H9 (cell line): ENCODE data around the gene PPL. TPM values are rescaled to one million over a fixed set of nuclear protein-coding genes. Genes with fewer than 3 reads are reported as not detected.
A peak's percentile ranks its signal among the peaks of the same experiment; 100 is the strongest.

Source experiments
- DNase-seq: peaks from one replicate; pipeline ENCODE4 v3.0.0-alpha.2; 2017
- H2AFZ ChIP-seq: one replicate; pipeline ENCODE4 v1.6.1; 2013; ENCODE audit warnings: mild to moderate bottlenecking, low read length, control low read depth, moderate library complexity
- H2AK5ac ChIP-seq: 2 replicates; pipeline ENCODE4 v1.6.1; 2013; ENCODE audit warnings: low read length, control low read depth, mixed read lengths; ENCODE audit not compliant: insufficient read length
- H2BK120ac ChIP-seq: one replicate; pipeline ENCODE4 v1.6.1; 2013; ENCODE audit warnings: low read depth, mild to moderate bottlenecking, low read length, control low read depth, inconsistent platforms; ENCODE audit not compliant: poor library complexity, severe bottlenecking
- H2BK12ac ChIP-seq: 2 replicates; pipeline ENCODE4 v1.6.1; 2013; ENCODE audit warnings: low read length, control low read depth, mixed read lengths, low read depth; ENCODE audit not compliant: insufficient read length
- H2BK15ac ChIP-seq: 2 replicates; pipeline ENCODE4 v1.6.1; 2013; ENCODE audit warnings: low read depth, low read length, control low read depth
- H2BK20ac ChIP-seq: one replicate; pipeline ENCODE4 v1.6.1; 2013; ENCODE audit warnings: low read depth, mild to moderate bottlenecking, low read length, control low read depth, inconsistent platforms; ENCODE audit not compliant: poor library complexity, severe bottlenecking
- H2BK5ac ChIP-seq: 2 replicates; pipeline ENCODE4 v1.6.1; 2013; ENCODE audit warnings: low read length, control low read depth, mixed read lengths; ENCODE audit not compliant: insufficient read length
- H3K14ac ChIP-seq: 2 replicates; pipeline ENCODE4 v1.6.1; 2013; ENCODE audit warnings: low read length, control low read depth; ENCODE audit not compliant: insufficient read depth
- H3K18ac ChIP-seq: 2 replicates; pipeline ENCODE4 v1.6.1; 2013; ENCODE audit warnings: low read depth, mild to moderate bottlenecking, mixed read lengths, low read length, control low read depth; ENCODE audit not compliant: insufficient read length
- H3K23ac ChIP-seq: 2 replicates; pipeline ENCODE4 v1.6.1; 2013; ENCODE audit warnings: low read length, control low read depth, mixed read lengths, low read depth; ENCODE audit not compliant: insufficient read length
- H3K23me2 ChIP-seq: 2 replicates; pipeline ENCODE4 v1.6.1; 2013; ENCODE audit warnings: low read depth, mild to moderate bottlenecking, mixed read lengths, low read length, control low read depth; ENCODE audit not compliant: insufficient read length, poor library complexity, severe bottlenecking
- H3K27ac ChIP-seq: 2 replicates; pipeline ENCODE4 v1.5.1; 2013; ENCODE audit warnings: low read length, control low read depth, mixed read lengths, low read depth; ENCODE audit not compliant: insufficient read length
- H3K27me3 ChIP-seq: 2 replicates; pipeline ENCODE4 v1.6.1; 2013; ENCODE audit warnings: low read length, control low read depth, inconsistent platforms; ENCODE audit not compliant: insufficient read depth
- H3K4ac ChIP-seq: 2 replicates; pipeline ENCODE4 v1.6.1; 2013; ENCODE audit warnings: low read depth, mild to moderate bottlenecking, control low read depth, inconsistent platforms, low read length, moderate library complexity
- H3K4me1 ChIP-seq: 2 replicates; pipeline ENCODE4 v1.6.1; 2013; ENCODE audit warnings: low read length, control low read depth, inconsistent platforms; ENCODE audit not compliant: insufficient read depth
- H3K4me2 ChIP-seq: 2 replicates; pipeline ENCODE4 v1.6.1; 2013; ENCODE audit warnings: low read length, control low read depth, mixed read lengths; ENCODE audit not compliant: insufficient read length, insufficient read depth
- H3K56ac ChIP-seq: 2 replicates; pipeline ENCODE4 v1.6.1; 2013; ENCODE audit warnings: low read depth, mild to moderate bottlenecking, mixed read lengths, low read length, control low read depth; ENCODE audit not compliant: insufficient read length
- H3K79me1 ChIP-seq: 2 replicates; pipeline ENCODE4 v1.6.1; 2013; ENCODE audit warnings: low read depth, mild to moderate bottlenecking, moderate library complexity, low read length, control low read depth, inconsistent platforms; ENCODE audit not compliant: insufficient read depth, poor library complexity, severe bottlenecking
- H3K79me2 ChIP-seq: 2 replicates; pipeline ENCODE4 v1.6.1; 2013; ENCODE audit warnings: low read length, control low read depth, inconsistent platforms; ENCODE audit not compliant: insufficient read depth
- H3K9ac ChIP-seq: 2 replicates; pipeline ENCODE4 v1.6.1; 2013; ENCODE audit warnings: low read length, control low read depth, mixed read lengths; ENCODE audit not compliant: insufficient read length; ENCODE audit errors: extremely low read depth
- H3K9me3 ChIP-seq: one replicate; pipeline ENCODE4 v1.6.1; 2013; ENCODE audit warnings: low read depth, low read length, inconsistent platforms; ENCODE audit not compliant: control insufficient read depth
- H3T11ph ChIP-seq: one replicate; pipeline ENCODE4 v1.6.1; 2013; ENCODE audit warnings: mild to moderate bottlenecking, low read length, control low read depth, inconsistent platforms
- H4K20me1 ChIP-seq: one replicate; pipeline ENCODE4 v1.6.1; 2013; ENCODE audit not compliant: control insufficient read depth, insufficient read length, insufficient read depth
- H4K5ac ChIP-seq: 2 replicates; pipeline ENCODE4 v1.6.1; 2013; ENCODE audit warnings: low read depth, mild to moderate bottlenecking, mixed read lengths, low read length, control low read depth; ENCODE audit not compliant: insufficient read length
- H4K8ac ChIP-seq: replicated peaks from 2 replicates; pipeline ENCODE4 v1.6.1; 2013; ENCODE audit warnings: low read length, control low read depth, mixed read lengths, low read depth; ENCODE audit not compliant: insufficient read length
- H4K91ac ChIP-seq: 2 replicates; pipeline ENCODE4 v1.6.1; 2013; ENCODE audit warnings: low read depth, mild to moderate bottlenecking, moderate library complexity, mixed read lengths, low read length, control low read depth; ENCODE audit not compliant: insufficient read length
- H3K27ac Mint-ChIP-seq, 3 experiments: 2 replicates in 2 of 3; 3 replicates in 1 of 3; pipeline ENCODE4 v1.8.0; 2020 to 2021; ENCODE audit warnings: mixed read lengths in 3 of 3, mild to moderate bottlenecking in 1 of 3, moderate library complexity in 1 of 3
- H3K27me3 Mint-ChIP-seq: 2 replicates; pipeline ENCODE4 v1.8.0; 2021; ENCODE audit warnings: low read depth, mild to moderate bottlenecking, moderate library complexity, mixed read lengths
- H3K36me3 Mint-ChIP-seq, 3 experiments: 2 replicates in 2 of 3; 3 replicates in 1 of 3; pipeline ENCODE4 v1.8.0; 2020 to 2021; ENCODE audit warnings: low read depth in 3 of 3, mixed read lengths in 3 of 3; ENCODE audit not compliant: insufficient read depth in 1 of 3
- H3K4me1 Mint-ChIP-seq, 2 experiments: 2 replicates each; pipeline ENCODE4 v1.8.0; 2020; ENCODE audit warnings: mixed read lengths in 2 of 2
- H3K4me3 Mint-ChIP-seq, 2 experiments: 2 replicates in 1 of 2; 3 replicates in 1 of 2; pipeline ENCODE4 v1.8.0; 2020 to 2021; ENCODE audit warnings: mild to moderate bottlenecking in 2 of 2, mixed read lengths in 2 of 2, moderate library complexity in 1 of 2
- H3K9me3 Mint-ChIP-seq, 2 experiments: 2 replicates in 1 of 2; 3 replicates in 1 of 2; pipeline ENCODE4 v1.8.0; 2020; ENCODE audit warnings: mild to moderate bottlenecking in 2 of 2, mixed read lengths in 2 of 2, moderate library complexity in 1 of 2
- WGBS: extraction: QIAGEN DNeasy Blood & Tissue Kit; methylation state at CpG from one replicate; pipeline ENCODE4 v1.1.7; 2013; ENCODE audit warnings: missing lambda C conversion rate, low lambda C conversion rate, mixed read lengths; ENCODE audit not compliant: insufficient read length; ENCODE audit errors: extremely low coverage; 5-methylcytosine and 5-hydroxymethylcytosine counted together
- total RNA-seq: library from RNA; stranded (reverse); gene quantifications from 2 replicates; pipeline ENCODE4 v1.2.1, GENCODE V29; 2021
- TF ChIP-seq, protein P1 (sequence below): fragments of 200-600 bp; sonication (generic); conservative IDR thresholded peaks from 3 replicates; pipeline ENCODE4 v1.8.0; 2021; ENCODE audit warnings: antibody characterized with exemption, mild to moderate bottlenecking

Gene PPL
- total RNA-seq, 1 experiment from 2014 or later: 29.2 TPM

DNA sequence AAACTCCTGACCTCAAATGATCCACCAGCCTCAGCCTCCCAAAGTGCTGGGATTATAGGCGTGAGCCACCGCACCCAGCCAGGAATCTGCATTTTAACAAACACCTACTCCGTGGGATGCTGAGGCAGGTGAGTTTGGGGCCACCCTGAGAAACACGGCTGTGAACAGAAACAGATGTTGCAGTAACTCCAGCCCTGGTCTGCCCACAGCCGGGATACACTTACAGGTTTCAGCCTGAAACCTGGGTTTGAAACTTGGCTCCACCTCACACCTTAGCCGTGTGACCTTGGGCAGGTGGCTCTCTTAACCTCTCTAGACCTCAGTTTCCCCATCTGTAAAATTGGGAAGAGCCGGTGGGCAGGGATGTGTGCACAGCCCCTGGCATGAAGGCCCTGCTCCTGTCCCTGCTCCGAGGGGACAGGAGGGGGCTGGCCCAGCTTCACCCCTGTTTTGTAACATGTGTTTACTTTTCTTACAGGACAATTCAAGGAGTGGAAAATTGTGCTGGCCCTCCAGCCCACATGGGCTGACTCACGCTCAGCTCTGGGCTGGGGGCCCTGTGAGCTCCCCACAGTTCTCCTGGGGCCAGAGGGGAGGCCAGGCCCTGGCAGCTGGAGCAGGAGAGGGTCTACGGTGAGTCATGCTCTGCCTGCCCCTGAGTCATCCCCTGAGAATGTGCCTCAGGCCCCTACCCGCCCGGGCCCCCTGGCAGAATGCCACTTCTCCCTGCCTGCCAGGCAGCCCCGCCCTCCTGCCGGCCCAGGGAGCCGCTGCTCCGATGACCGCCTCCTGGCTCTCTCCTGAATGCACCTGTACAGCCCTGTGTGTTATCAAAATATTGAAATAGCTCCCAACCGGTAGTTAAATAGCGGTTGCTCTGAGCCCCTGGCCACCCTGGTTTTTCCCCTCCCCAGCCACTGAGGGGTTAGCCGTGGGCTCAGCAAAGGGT, 7.7 kb upstream of the PPL start:
- Histone ChIP-seq H2BK12ac (no peak overlapping the region), H2AK5ac (no peak overlapping the region), H3K27ac (no peak overlapping the region), H3K79me1 (no peaks in the 10 kb centered on the region), H2BK5ac (no peak overlapping the region), H2BK20ac (no peak overlapping the region), H3K4ac (no peak overlapping the region), H3K56ac (no peak overlapping the region), H3K4me1 (peaks cover 14% of the 10 kb centered on the region), H3K18ac (peak overlapping the region; percentile 74), H4K5ac (no peak overlapping the region), H3K9me3 (no peaks in the 10 kb centered on the region), H3K23me2 (no peaks in the 10 kb centered on the region), H2BK120ac (no peak overlapping the region), H4K8ac (no peak overlapping the region), H3T11ph (no peak overlapping the region), H3K4me2 (no peak overlapping the region), H3K14ac (no peak overlapping the region; the same call in 1 of the 2 replicates), H2AFZ (no peak overlapping the region), H4K20me1 (no peaks in the 10 kb centered on the region), H2BK15ac (no peak overlapping the region), H3K23ac (no peak overlapping the region), H3K9ac (no peak overlapping the region), H3K27me3 (no peaks in the 10 kb centered on the region), H4K91ac (no peak overlapping the region), H3K79me2 (no peaks in the 10 kb centered on the region)
- no peaks in the 10 kb centered on the region for H3K36me3 Mint-ChIP-seq
- peak; percentile 90 for DNase-seq
- H3K27me3 Mint-ChIP-seq: no peaks in the 10 kb centered on the region; the same call in none of the 2 replicates
- H3K9me3 Mint-ChIP-seq: no peaks in the 10 kb centered on the region; a peak in 1 of 5 replicates
- peak overlapping the region; percentile 22 to 29; a peak in 2 of 5 replicates for H3K4me3 Mint-ChIP-seq
- no CpG with 5 or more reads among the region's 20 CpGs for WGBS
- H3K4me1 Mint-ChIP-seq: peaks cover 54 to 57% of the 10 kb centered on the region in 2 experiments
- TF ChIP-seq, protein P1, sequence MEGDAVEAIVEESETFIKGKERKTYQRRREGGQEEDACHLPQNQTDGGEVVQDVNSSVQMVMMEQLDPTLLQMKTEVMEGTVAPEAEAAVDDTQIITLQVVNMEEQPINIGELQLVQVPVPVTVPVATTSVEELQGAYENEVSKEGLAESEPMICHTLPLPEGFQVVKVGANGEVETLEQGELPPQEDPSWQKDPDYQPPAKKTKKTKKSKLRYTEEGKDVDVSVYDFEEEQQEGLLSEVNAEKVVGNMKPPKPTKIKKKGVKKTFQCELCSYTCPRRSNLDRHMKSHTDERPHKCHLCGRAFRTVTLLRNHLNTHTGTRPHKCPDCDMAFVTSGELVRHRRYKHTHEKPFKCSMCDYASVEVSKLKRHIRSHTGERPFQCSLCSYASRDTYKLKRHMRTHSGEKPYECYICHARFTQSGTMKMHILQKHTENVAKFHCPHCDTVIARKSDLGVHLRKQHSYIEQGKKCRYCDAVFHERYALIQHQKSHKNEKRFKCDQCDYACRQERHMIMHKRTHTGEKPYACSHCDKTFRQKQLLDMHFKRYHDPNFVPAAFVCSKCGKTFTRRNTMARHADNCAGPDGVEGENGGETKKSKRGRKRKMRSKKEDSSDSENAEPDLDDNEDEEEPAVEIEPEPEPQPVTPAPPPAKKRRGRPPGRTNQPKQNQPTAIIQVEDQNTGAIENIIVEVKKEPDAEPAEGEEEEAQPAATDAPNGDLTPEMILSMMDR: no peak
- peak overlapping the region; percentile 53 to 96 (median 74); a peak in 5 of 7 replicates for H3K27ac Mint-ChIP-seq
